Activated effector memory CD4-positive, alpha-beta T cell treated with anti-CD3 and anti-CD28 coated beads, Interleukin-2, amount 50 U/mL, for 16 hours (primary cell): Measurements from ENCODE around the gene OSBPL8.

Experiments used
- DNase-seq: peaks from one replicate; pipeline ENCODE4 v3.0.0-alpha.2; 2020

OSBPL8 gene, protein sequence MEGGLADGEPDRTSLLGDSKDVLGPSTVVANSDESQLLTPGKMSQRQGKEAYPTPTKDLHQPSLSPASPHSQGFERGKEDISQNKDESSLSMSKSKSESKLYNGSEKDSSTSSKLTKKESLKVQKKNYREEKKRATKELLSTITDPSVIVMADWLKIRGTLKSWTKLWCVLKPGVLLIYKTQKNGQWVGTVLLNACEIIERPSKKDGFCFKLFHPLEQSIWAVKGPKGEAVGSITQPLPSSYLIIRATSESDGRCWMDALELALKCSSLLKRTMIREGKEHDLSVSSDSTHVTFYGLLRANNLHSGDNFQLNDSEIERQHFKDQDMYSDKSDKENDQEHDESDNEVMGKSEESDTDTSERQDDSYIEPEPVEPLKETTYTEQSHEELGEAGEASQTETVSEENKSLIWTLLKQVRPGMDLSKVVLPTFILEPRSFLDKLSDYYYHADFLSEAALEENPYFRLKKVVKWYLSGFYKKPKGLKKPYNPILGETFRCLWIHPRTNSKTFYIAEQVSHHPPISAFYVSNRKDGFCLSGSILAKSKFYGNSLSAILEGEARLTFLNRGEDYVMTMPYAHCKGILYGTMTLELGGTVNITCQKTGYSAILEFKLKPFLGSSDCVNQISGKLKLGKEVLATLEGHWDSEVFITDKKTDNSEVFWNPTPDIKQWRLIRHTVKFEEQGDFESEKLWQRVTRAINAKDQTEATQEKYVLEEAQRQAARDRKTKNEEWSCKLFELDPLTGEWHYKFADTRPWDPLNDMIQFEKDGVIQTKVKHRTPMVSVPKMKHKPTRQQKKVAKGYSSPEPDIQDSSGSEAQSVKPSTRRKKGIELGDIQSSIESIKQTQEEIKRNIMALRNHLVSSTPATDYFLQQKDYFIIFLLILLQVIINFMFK

DNA sequence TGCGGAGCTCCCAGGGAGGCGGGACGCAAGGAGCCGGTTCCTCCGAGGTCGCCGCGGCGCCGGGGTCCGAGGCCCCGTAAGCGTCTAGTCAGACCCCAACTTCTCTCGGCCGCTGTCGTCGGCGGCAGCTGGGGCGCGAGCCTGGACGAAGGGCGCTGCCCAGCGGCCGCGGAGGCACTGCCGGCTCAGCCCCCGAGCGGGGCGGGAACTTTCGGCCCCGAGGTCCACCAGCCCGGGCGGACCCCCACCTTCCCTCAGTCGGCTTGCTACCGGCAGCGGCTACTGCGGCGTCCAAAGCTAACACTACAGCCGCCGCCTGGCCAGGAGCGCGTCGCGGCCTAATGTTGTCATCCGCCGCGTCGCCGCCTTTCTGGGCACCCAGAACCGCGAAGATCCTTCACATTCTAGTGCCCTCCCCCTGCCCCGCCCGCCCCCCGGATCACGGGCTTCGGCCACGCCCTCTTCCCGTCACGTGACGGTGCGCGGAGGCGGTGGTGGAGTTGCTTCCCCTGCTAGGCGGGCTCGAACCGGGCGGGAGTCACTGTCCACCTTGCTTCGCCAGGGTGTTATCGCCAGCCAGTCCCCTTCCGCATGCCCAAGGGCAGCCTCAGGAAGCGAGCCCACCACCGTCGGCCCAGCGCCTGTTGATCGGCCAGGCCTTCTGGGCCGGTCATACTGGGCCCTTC is at the start of gene OSBPL8:
TSS of gene OSBPL8 (minus strand) at position 372 of the 686 bp plus-strand sequence. CDS start 72,220 bp downstream, outside the sequence.
- peak; percentile 99 for DNase-seq

DNA sequence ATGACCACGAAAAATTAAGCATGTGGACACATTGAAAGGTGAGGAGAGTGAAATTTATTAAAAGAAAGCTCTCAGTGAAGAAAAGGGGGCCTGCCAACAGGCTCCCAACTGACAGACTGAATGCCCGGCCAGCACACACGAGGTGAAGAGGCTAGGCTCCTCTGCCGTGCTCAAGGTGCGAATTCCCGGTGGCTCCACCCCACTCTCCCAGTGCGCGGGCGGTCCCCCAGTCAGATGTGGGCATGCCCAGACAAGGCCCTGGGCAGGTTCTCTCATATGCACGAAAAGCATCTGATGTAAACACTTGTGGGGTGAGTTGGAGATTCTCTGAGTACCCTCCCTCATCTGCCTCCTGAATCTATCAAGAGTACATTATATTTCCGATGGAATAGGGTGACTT is 48.5 kb upstream of the OSBPL8 start:
- DNase-seq = no peak

DNA sequence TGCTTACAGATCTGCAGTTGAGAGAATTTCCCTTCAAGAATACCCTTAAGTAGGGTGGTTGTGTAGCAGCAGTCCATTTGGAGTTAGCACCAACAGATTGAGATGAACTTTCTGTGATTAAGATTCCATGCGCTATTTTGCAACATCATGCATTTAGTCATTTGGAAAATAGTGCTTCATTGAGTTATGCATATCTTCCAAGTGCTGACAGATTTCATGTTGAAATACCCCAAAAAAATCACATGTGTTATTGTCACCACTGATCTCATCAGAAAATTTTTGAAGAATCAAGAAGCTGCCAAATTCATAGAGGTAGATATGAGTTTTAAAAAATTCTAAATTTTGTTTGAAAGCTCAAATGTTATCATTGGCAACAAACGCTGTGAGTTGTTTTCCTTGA is 35.5 kb upstream of the OSBPL8 start:
- no peak for DNase-seq

DNA sequence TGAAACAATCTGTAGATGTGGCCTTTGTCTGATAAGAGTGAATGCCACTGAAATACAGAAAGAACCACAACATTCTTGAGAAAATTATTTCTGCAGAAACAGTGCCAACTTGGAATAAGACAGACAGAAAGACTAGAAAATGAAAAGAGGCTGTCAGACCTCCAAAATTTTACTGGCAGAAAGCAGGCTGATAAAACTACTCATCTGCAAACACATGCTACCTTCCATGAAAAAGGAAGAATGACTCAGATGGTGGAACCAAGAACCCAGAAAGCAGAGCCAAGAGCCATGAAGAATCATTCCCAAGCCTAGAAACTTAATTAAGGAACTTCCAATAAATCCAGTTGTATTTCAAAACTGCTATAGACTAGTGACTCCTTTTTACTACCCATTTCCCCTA is 31.9 kb upstream of the OSBPL8 start:
- DNase-seq = no peak

DNA sequence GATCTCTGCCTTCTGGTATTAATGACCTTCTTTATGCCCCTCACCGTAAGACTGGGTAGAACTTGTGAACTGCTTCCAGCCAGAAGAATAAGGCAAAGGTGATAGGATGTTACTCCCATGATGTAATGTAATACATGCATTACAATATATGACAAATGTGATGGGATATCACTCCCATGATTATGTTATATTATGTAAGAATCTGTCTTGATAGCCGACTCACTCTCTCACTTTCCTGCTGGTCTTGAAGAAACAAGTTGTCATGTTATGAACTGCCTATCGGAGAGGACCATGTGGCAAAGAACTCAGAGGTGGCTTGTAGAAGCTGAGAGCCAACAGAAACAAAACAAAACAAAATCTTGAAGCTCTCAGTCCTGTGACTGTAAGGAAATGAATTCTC is 30.6 kb upstream of the OSBPL8 start:
- DNase-seq = no peak

DNA sequence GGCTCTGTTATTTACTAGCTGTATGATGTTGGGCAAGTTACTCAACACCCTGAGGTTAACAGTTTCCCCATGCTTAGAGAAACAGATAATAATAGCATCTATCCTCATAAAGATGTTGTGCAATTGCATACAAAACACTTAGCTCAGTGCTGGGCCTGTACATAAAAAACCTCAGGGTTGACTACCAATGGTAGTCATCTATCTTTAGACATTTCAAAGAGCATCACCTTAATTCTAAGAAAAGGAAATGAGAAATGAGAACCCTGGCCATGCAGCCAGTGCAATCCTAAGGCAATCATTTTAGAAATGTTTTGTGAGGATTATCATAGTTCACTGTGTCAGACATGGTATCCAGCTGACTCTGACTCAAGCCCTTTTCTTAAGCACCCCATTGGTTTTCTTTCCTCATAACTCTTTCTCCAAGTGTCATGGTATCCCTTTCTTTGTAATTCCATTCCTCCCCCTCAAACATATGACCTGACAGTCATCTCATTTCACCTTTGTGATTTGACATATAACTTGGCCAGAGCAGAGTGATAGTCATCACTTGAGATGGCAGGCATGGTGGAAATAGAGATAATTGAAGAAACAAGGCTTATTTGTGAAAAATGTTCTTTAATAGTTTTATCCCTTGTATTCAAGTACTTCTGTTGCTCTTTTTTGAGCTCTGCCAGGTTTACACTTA is 29.5 kb upstream of the OSBPL8 start:
- no peak for DNase-seq

DNA sequence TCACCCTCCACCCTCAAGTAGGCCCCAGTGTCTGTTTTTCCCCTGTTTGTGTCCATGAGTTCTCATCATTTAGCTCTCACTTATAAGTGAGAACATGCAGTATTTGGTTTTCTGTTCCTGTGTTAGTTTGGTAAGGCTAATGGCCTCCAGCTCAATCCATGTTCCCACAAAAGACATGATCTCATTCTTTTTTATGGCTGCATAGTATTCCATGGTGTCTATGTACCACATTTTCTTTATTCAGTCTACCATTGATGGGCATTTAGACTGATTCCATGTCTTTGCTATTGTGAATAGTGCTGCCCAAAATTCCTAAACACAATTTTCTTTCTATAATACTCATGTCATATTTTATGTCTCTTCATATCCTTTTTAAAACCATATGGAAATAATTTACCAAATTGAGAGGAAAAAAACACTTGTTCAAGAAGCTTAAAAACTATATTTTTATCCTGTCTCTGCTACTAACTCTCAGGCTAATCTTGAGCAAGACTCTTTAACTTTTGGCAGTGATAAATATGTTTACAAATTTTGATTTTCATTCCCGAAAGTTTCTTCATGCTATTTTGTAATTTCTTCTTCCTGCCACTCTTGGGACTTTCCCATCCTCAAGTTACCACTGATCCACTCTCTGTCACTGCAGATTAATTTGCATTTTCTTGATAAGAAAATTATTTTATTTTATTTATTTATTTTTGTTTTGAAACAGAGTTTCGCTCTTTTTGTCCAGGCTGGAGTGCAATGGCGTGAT is 28.0 kb upstream of the OSBPL8 start:
- DNase-seq = no peak

DNA sequence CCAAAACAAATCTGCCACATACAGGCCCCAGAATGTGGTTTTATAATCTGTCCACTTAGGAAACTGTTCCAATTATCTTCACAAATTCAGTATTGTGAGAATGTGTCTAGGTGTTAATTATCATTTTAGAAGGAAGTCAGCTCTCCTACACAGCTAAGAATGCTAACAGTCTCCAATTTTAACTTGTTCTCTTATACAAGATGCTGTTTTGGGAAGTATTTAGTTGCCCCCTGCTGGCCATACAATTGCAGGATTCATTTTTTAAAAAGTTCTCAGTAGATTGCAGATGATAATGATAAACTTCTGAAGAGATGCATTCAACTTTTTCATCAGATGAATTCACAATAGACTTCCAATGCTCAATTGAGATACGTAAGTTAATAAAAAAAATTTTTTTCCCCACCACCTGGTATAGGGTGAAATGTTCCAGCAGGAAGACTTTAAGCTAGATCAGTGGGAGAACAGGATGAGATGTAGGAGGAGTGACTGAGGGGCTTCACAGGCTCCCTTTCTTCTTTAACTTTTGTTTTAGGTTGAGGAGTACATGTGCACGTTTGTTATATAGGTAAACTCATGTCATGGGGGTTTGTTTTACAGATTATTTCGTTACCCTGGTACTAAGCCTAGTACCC is 27.3 kb upstream of the OSBPL8 start:
- no peak for DNase-seq

DNA sequence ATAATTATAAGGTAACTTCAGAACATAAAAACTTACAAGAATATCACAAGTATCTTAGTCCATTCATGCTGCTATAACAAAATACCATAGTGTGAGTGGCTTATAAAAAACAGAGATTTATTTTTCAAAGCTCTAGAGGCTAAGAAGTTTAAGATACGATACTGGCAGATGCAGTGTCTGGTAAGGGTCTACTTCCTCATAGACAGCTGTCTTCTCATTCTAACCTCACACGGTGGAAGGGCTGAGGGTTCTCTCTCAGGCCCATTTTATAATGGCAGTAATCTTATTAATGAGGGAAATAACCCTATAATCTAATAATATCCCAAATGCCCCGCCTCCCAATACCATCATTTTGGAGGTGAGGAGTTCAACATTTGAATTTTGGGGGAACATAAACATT is 23.7 kb upstream of the OSBPL8 start:
- DNase-seq = no peak

DNA sequence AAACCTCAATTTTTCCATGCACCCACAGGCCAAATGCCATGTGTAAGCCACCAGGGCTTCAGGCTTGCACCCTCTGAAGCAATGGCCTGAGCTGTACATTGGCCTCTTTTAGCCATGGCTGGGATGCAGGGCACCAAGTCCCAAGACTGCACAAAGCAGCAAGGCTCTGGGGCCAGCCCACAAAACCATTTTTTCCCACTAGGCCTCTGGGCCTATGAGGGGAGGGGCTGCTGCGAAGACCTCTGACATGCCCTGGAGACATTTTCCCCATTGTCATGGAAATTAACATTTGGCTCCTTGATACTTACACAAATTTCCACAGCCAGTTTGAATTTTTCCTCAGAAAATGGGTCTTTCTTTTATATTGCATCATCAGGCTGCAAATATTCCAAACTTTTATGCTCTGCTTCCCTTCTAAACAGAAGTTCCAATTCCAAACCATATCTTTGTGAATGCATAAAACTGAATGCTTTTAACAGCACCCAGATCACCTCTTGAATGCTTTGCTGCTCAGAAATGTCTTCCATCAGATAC is 14.3 kb upstream of the OSBPL8 start:
- DNase-seq = no peak

DNA sequence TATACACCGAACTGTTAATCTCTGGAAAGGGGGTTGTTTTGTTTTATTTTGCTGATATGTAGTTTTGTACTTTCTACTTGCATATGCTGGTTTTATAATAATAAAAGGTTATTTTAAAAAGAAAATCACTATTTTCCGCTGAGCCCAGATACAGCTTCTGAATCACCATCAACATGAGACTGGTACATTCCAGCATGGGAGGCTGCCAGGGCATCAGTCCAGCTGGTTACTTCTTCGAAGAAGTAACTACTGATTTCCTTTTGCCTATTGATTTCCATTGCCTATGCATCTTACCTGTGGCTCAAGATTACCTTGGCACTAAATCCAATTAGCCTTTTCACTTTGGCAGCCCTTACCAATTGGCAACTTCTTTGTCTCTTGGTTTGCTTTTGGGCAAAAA is 11.7 kb upstream of the OSBPL8 start:
- no peak for DNase-seq

DNA sequence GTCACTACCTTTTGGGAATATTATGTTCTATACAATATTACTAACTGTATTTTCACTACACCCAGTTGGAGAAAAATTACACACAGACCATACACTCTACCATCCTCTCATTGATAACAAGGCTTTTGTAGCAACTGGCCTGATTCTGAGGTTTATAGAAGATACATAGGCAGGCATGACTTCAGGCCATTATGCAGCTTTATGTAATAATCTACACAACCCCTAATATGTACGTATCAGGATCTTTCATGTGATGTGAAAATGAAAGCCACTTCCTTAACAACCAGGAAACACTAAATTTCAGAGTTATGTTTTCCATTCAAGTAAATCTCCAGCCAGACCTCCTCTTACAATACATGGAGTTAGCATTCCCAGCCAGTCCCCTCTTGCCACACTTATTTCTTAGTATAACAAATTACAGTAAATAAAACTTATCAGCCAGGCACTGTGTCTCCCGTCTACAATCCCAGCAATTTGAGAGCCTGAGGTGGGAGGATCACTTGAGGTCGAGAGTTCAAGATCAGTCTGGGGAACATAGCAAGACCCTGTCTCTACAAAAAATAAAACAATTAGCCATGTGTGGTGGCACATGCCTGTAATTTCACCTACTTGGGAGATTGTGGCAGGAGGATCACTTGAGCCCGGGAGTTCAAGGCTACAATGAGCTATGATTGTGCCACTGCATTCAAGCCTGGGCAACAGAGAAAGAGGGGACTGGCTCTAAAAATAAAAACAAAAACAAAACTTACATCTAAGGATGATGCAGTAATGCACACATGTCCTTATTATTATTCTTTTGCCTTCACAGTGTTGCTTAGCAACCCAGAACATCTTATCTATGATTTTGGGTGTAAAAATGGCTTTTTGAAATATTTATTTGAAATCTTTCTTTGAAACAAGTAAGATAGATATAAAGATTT is 10.4 kb upstream of the OSBPL8 start:
- DNase-seq = no peak

DNA sequence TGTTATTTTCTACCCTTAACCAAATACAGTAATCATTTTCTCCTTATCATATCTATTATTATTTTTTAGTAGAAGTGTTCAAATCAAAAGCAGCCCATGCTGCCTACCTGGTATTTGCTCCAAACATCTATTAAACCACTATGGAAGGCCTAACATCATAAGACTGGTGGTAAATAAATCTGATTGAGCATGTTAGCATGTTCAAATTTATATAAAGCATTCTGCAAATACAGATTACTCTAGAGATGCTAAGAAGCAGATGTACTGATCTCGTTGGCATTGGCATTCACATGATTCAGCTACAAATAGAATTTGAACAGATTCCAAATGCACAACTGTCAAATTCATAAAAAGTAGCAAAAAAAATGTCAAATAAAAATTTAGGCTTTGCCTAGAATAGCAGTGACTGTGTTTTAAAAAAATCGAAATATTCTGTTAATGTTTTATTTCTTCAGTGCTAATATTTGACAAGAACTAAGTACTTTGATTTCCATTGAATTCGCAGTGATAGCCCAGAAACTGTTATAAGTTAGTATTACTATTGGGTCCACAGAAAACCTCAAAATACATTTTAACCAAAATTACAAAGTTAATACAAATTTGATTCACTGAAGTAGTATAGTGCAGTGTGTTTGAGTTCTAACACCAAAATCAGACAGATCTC is 9.4 kb upstream of the OSBPL8 start:
- DNase-seq = no peak

DNA sequence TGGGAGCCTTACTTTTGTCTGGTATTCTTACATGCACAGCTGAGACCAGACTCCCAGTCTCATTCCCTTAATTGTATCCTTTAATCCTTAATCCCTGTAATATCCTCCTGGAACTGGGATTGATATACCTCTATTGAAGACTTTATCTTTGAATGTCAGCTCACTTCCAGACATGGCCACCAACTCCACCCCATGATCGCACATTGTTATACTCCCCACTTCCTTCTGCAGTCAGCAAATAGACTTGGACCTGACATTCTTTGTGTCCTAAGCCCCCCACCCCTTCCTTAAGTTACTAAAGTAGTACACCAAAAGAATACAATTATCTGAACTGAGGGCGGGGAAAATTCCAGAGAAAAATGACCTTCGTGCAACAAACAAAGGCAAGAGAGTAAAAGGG is 8.6 kb upstream of the OSBPL8 start:
- DNase-seq = no peak

DNA sequence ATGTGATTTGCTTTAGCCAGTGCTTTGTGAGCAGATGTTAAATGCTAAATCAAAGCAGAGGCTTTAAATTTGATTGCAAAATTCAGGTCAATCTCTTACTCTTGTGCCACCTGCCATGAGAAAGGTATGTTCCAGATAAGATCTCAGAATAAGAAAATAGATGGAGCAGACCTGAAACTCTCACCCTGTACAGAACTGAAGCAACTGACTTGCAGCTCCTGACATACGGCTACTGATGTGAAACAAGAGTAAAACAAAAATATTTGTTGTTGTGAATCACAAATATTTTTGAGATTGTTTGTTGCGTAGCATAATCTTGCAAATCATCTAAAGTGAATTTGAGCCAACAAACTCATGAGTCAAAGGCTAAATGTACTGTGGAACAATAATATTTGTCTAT is 3.5 kb upstream of the OSBPL8 start:
- no peak for DNase-seq

DNA sequence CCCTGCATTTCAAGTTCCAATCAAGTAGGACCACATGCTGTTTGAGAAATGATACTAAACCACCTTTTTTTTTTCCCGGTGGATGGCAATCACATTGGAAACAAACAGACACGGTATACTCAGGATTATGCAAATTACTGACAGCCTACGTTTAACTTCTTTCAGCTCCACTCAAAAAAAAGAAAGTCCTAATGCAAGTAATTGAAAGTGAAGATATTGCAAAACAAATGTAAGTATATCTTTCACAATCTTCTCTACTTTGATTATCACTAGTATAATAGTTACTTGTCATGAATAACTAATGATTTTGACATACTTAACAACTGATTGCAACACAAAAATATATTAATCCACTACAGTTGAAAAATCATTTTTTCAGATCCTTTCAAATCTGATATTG is 2.6 kb upstream of the OSBPL8 start:
- no peak for DNase-seq

DNA sequence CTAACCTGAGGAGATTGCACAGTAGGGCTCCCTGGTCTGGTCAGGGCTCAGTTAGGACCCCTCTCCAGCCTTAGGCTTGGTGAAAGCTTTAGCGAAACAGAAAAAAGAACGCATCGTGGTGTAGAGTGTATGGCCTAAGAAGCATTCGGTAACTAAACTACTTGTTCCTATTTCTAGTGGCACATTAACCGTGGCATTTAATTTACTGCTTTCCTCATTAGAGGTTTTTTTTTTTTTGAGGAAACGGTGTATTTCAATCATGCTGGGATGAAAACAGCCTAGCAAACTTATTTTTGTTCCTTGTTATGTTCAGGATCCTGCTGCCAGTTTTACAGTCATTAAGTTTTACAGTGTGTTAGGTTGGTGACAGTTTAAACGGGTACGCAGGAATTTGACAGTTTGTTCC is 518 bp upstream of the OSBPL8 start:
- DNase-seq = no peak

DNA sequence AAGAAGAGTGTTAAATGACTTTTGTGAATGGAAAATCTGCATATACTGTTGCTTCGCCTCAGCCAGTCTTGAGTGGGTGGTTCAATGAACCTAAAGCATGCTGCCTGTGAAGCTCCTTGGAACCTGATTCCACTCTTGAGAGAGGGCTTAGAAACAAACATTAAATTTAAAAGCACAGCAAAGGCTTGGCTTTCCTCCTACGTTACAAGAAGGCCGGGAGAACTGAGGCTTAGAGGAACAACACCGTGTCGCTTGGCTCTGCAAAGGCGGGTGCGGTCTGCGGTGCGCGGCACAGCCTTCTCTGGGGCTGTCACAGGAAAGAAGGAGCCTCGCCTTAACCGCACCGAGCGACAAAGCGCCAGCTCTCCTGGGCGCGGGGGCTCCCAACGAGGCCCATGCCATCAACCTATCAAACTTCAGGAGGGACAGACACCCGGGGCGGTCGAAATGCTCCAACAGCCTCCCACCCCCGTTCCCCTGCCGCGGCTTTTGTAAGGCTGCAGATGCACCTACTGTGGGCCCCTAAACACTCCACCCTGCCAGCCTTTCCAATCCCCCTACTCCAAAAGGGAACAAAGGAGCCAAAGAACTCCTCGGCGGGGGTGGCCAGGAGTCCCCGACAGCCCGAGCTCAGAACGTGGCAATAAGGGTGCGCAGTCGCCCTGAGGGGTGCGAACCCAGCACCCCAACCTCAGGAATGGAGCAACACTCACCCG is 729 bp downstream of the OSBPL8 start:
- DNase-seq = peak; percentile 92

DNA sequence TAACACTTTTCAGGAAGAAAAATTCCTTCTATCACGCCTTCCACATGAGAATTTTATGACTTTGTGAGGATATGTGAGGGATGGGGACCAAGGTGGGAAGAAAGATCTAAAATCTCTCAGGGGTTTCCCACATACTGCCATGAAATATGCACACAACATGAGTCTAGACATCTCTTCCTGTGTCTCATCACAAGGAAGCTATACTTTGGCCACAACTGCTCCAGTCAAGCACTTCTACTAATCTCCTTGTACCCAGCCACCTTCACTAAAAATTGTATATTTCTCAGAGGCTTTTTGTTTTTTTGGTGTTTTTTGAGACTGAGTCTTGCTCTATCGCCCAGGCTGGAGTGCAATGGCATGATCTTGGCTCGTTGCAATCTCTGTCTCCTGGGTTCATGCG is 3.2 kb downstream of the OSBPL8 start:
- no peak for DNase-seq
